K562 (cell line): ENCODE data around the gene WDCP. TPM values are rescaled to one million over a fixed set of nuclear protein-coding genes. Genes with fewer than 3 reads are reported as not detected.

Experiments used
- ATAC-seq: fragments of 200-7000 bp; cut with Tn5 transposase; 3 replicates; pipeline ENCODE4 v1.9.1; 2020; ENCODE audit warnings: moderate library complexity
- BruUV-seq: library from RNA; stranded (reverse); fragments of 400-500 nt; replicated peaks from 2 replicates; lab custom pipeline; 2021; lab: Mats Ljungman, UMichigan
- CTCF ChIA-PET: fragments of 300-600 bp; formaldehyde crosslinking; extraction: SDS; loops from one replicate; lab custom pipeline; 2021; ENCODE audit warnings: low intra/inter-chr PET ratio; lab: Yijun Ruan, JAX
- POLR2A ChIA-PET: fragments of 300-600, 350-650 bp; sonication (Branson Sonifier 250); formaldehyde crosslinking; extraction: SDS; loops from one replicate; lab custom pipeline; 2021; ENCODE audit warnings: antibody characterized with exemption, inconsistent platforms; lab: Yijun Ruan, JAX
- DNase-seq, 4 experiments: peaks; one replicate each; pipeline versions ENCODE4 v3.0.0 to v3.0.0-alpha.2; 2011 to 2018; ENCODE audit warnings: low spot score in 3 of 4, mixed read lengths in 3 of 4; ENCODE audit errors: extremely low read depth in 1 of 4
- FAIRE-seq: peaks from 2 replicates; lab custom pipeline; 2011; peaks lifted over from hg19 to GRCh38; lab: Jason Lieb, UNC
- H2AFZ ChIP-seq: 2 replicates; pipeline ENCODE4 v1.6.0; 2011; ENCODE audit warnings: low read depth, low read length, control low read depth, inconsistent platforms
- H3K27ac ChIP-seq: fragments of 200-600 bp; 3 replicates; pipeline ENCODE4 v1.8.0; 2011; ENCODE audit warnings: low read depth, mild to moderate bottlenecking, control low read depth, inconsistent platforms, low read length, moderate library complexity, mixed read lengths; ENCODE audit errors: extremely low read depth
- H3K27me3 ChIP-seq, 2 experiments: fragments of 300-600 bp in 1 of 2; 2 replicates in 1 of 2; 3 replicates in 1 of 2; pipeline versions ENCODE4 v1.6.0 to v1.8.0; 2011; ENCODE audit warnings: inconsistent platforms in 2 of 2, low read length in 2 of 2, mild to moderate bottlenecking in 1 of 2, mixed read lengths in 1 of 2, moderate library complexity in 1 of 2; ENCODE audit not compliant: control insufficient read depth in 2 of 2, insufficient read depth in 2 of 2
- H3K36me3 ChIP-seq: fragments of 300-600 bp; 3 replicates; pipeline ENCODE4 v1.8.0; 2011; ENCODE audit warnings: mild to moderate bottlenecking, low read length, inconsistent platforms; ENCODE audit not compliant: control insufficient read depth, insufficient read depth
- H3K4me1 ChIP-seq, 2 experiments: fragments of 200-600 bp in 1 of 2; replicated peaks in 1 of 2; 2 replicates in 1 of 2; 3 replicates in 1 of 2; pipeline versions ENCODE4 v1.5.1 to v1.8.0; 2011; ENCODE audit warnings: inconsistent platforms in 2 of 2, low read length in 2 of 2, mild to moderate bottlenecking in 1 of 2, mixed read lengths in 1 of 2, moderate library complexity in 1 of 2; ENCODE audit not compliant: control insufficient read depth in 2 of 2, insufficient read depth in 2 of 2
- H3K4me2 ChIP-seq: 2 replicates; pipeline ENCODE4 v1.6.1; 2011; ENCODE audit warnings: low read length, control low read depth, inconsistent platforms, mixed read lengths; ENCODE audit not compliant: insufficient read depth
- H3K4me3 ChIP-seq: fragments of 200-600 bp; sonication (generic), shearing (Covaris generic); 2 replicates; pipeline ENCODE4 v1.5.1; 2016; ENCODE audit warnings: control low read depth, inconsistent platforms
- H3K79me2 ChIP-seq: fragments of 200-600 bp; 3 replicates; pipeline ENCODE4 v1.8.0; 2011; ENCODE audit warnings: low read length, inconsistent platforms; ENCODE audit not compliant: control insufficient read depth, insufficient read depth
- H3K9ac ChIP-seq, 2 experiments: 2 replicates each; pipeline versions ENCODE4 v1.6.0 to v1.6.1; 2011; ENCODE audit warnings: low read depth in 2 of 2, low read length in 2 of 2, control low read depth in 1 of 2, inconsistent platforms in 1 of 2, mild to moderate bottlenecking in 1 of 2, mixed read lengths in 1 of 2; ENCODE audit not compliant: insufficient read depth in 1 of 2
- H3K9me1 ChIP-seq: one replicate; pipeline ENCODE4 v1.6.0; 2011; ENCODE audit warnings: inconsistent platforms, mild to moderate bottlenecking, low read length, moderate library complexity; ENCODE audit not compliant: control insufficient read depth, insufficient read depth
- H3K9me3 ChIP-seq: replicated peaks from 2 replicates; pipeline ENCODE4 v1.5.1; 2011; ENCODE audit warnings: low read depth, low read length, inconsistent platforms; ENCODE audit not compliant: control insufficient read depth, insufficient read depth
- H4K20me1 ChIP-seq: replicated peaks from 2 replicates; pipeline ENCODE4 v1.6.1; 2011; ENCODE audit warnings: low read length, inconsistent platforms, mixed read lengths; ENCODE audit not compliant: control insufficient read depth, insufficient read depth
- CEBPZ ChIP-seq: fragments of 150-350 bp; IDR thresholded peaks from 2 replicates; pipeline ENCODE4 v1.6.1; 2014; ENCODE audit warnings: low read depth, mild to moderate bottlenecking, low read length, borderline replicate concordance
- CREB3L1 ChIP-seq: fragments of 450-650 bp; IDR thresholded peaks from 2 replicates; pipeline ENCODE4 v1.6.1; 2014; ENCODE audit warnings: low read depth, mild to moderate bottlenecking, moderate library complexity, borderline replicate concordance
- HES1 ChIP-seq: fragments of 450-650 bp; IDR thresholded peaks from 2 replicates; pipeline ENCODE4 v1.6.1; 2016; ENCODE audit warnings: low read depth, mild to moderate bottlenecking, moderate library complexity
- HNRNPL ChIP-seq: fragments of 200-400 bp; formaldehyde crosslinking; IDR thresholded peaks from 2 replicates; pipeline ENCODE4 v1.6.1; 2017; ENCODE audit warnings: low read depth, mild to moderate bottlenecking, low read length
- MXD1 ChIP-seq: fragments of 250-450 bp; sonication (Bioruptor Pico); IDR thresholded peaks from 2 replicates; pipeline ENCODE4 v1.8.0; 2021; ENCODE audit warnings: borderline replicate concordance, mild to moderate bottlenecking, moderate library complexity; ENCODE audit not compliant: poor library complexity, severe bottlenecking
- PPARD ChIP-seq: fragments of 250-450 bp; sonication (Bioruptor Pico); IDR thresholded peaks from 2 replicates; pipeline ENCODE4 v1.8.0; 2022; ENCODE audit warnings: inconsistent platforms, mild to moderate bottlenecking, moderate library complexity
- PRPF4 ChIP-seq: fragments of 200-400 bp; formaldehyde crosslinking; IDR thresholded peaks from one replicate; pipeline ENCODE4 v1.6.1; 2017; ENCODE audit warnings: low read length, low read depth, mild to moderate bottlenecking; ENCODE audit not compliant: insufficient read depth, poor library complexity, severe bottlenecking
- RBM39 ChIP-seq: fragments of 200-400 bp; formaldehyde crosslinking; optimal IDR thresholded peaks from 2 replicates; pipeline ENCODE3; 2018; ENCODE audit warnings: low read depth, low read length
- SUPT5H ChIP-seq: fragments of 450-650 bp; IDR thresholded peaks from 2 replicates; pipeline ENCODE4 v1.6.1; 2016
- ZBTB26 ChIP-seq: fragments of 450-650 bp; formaldehyde crosslinking; IDR thresholded peaks from 2 replicates; pipeline ENCODE4 v1.4.0; 2022; ENCODE audit warnings: missing genetic modification characterization
- ZFP1 ChIP-seq: fragments of 450-650 bp; formaldehyde crosslinking; IDR thresholded peaks from 2 replicates; pipeline ENCODE4 v1.4.0; 2020; ENCODE audit warnings: mild to moderate bottlenecking, mixed read lengths
- ZNF507 ChIP-seq: conservative IDR thresholded peaks from 2 replicates; pipeline ENCODE4 v1.6.1; 2017; ENCODE audit warnings: missing genetic modification characterization, missing compliant biosample characterization
- WGBS: fragments of 100-300 bp; shearing (Covaris generic); methylation state at CpG from one replicate; pipeline ENCODE4 v1.1.6; 2016; ENCODE audit warnings: low coverage, mixed read lengths; ENCODE audit not compliant: insufficient coverage; ENCODE audit errors: missing lambda C conversion rate; 5-methylcytosine and 5-hydroxymethylcytosine counted together
- in situ Hi-C: fragments of 300-500 bp; cut with MboI; formaldehyde crosslinking; loops from 4 replicates; pipeline ENCODE4 v1.15.0; 2018; ENCODE audit warnings: inconsistent platforms, mixed read lengths
- intact Hi-C: fragments of 100-400 bp; cut with micrococcal nuclease; formaldehyde crosslinking; loops from 2 replicates; pipeline ENCODE4 v1.14.2; 2022
- polyA plus RNA-seq, 8 experiments: library from polyadenylated mRNA; depleted of rRNA in 4 of 8; stranded (reverse) in 5 of 8; unstranded in 3 of 8; fragments of >200 nt; fragmentation: Nextera tagmentation in 2 of 8; fragmentation: Illumina TruSeq in 1 of 8; extraction: Ambion mirVana in 2 of 8; extraction: Trizol in 1 of 8; gene quantifications; 2 replicates each; pipeline versions ENCODE4 v1.2.1 to v1.2.3, GENCODE V29; 2011 to 2014; ENCODE audit warnings: inconsistent platforms in 1 of 8, missing spikeins in 1 of 8
- total RNA-seq, 7 experiments: library from RNA; depleted of rRNA in 6 of 7; stranded (reverse); fragments of >200 nt in 6 of 7; fragmentation: Illumina TruSeq in 2 of 7; extraction: Trizol in 2 of 7; gene quantifications; 2 replicates each; pipeline versions ENCODE4 v1.2.1 to v1.2.3, GENCODE V29; 2011 to 2021; ENCODE audit warnings: low replicate concordance in 1 of 7

WDCP gene
- total and polyA plus RNA-seq, 9 of the 15 experiments (the other 6 are each of a cell fraction or from before 2014, with no cell fraction given) = 10.1 to 41.4 (median 21.8) TPM

GRCh38 chr2:24075915-24076848 is 29.0 kb upstream of the WDCP start, which contains the start of gene SF3B6:
Gene SF3B6 (minus strand): TSS chr2:24076326. CDS start chr2:24076229, 97 bp downstream.
- ChIA-PET POLR2A (interaction anchor here (0.5 to 1.9 kb wide), 12 partner anchors 8 to 151 kb away, joined by 3 to 16 read pairs (median 7); partner anchors contain the start of genes ATAD2B, MFSD2B, TP53I3 and WDCP), CTCF (no interaction called here)
- BruUV-seq = TSS peak; percentile 66
- H3K9me1 ChIP-seq = no peaks in the 10 kb centered on the region
- H4K20me1 ChIP-seq = no peaks in the 10 kb centered on the region
- peak within 1 kb of the TSS; percentile 78 to 92 for H3K9ac ChIP-seq
- H3K4me3 ChIP-seq = peak within 1 kb of the TSS; percentile 58
- intact Hi-C loops = loop anchor here (1.0 to 2.0 kb wide), 3 partner anchors 29 to 149 kb away; partner anchors contain the start of genes ATAD2B and WDCP
- in situ Hi-C loops = no loop called here
- WGBS = under 1% methylated on average over 51 of the region's 64 CpGs
- H3K27me3 ChIP-seq = no peaks in the 10 kb centered on the region
- ATAC-seq = peak; percentile 94
- peak within 1 kb of the TSS; percentile 99 for H3K4me2 ChIP-seq
- peaks cover 45% of the 10 kb centered on the region for H3K79me2 ChIP-seq
- peak; percentile 98 for FAIRE-seq
- H2AFZ ChIP-seq = peak within 1 kb of the TSS; percentile 82
- peaks cover 9 to 15% of the 10 kb centered on the region in 2 experiments; a peak in 4 of 5 replicates for H3K4me1 ChIP-seq
- H3K27ac ChIP-seq = peak within 1 kb of the TSS; percentile 75
- DNase-seq = peak; percentile 94 to 100 (median 96)
- no peaks in the 10 kb centered on the region for H3K9me3 ChIP-seq
- peaks cover 36% of the 10 kb centered on the region for H3K36me3 ChIP-seq
- TF ChIP-seq ZNF507 (tag) (no peak), ZBTB26 (CRISPR knock-in tag) (no peak), PPARD (CRISPR knock-in tag) (no peak), HES1 (no peak), SUPT5H (peak; percentile 93), CEBPZ (no peak), CREB3L1 (peak; percentile 95), HNRNPL (no peak), ZFP1 (CRISPR knock-in tag) (no peak), PRPF4 (no peak), RBM39 (no peak), MXD1 (CRISPR knock-in tag) (no peak)
